ELR (cell line): ENCODE data around the gene SOX2.

Source experiments
- DNase-seq: peaks from one replicate; pipeline ENCODE4 v3.0.0-alpha.2; 2015; ENCODE audit warnings: low read depth

The SOX2 gene

DNA sequence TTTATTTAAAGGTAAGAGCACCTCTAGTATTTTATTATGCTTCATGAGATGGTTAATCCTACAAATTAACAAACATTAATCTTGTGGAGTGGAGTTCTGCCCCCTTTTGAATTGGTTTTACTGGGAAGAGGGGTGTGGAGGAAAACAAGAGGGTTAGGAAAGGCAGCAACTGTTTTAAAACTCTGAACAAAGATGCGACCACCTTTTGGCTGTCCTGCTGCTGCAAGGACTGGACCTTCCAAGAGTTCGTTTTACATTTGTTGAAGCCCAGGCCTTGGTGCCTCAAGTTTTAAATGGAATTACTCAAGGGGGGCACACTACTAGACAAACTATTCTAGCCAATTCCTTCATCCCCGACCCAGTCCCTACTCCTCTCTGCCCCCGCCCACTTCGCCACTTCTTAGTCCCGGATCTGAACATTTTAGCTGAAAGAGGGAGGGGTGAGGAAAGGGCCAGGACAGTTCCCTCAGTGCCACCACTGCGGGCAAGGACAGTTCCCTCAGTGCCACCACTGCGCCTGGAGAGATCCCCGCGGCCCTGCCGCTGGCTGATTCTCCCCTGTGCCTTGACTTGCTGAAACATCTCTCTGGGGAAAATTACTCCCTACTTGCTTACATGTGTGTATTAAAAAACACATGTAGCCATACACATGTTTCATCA, 11.2 kb downstream of the SOX2 start:
- DNase-seq = no peak

DNA sequence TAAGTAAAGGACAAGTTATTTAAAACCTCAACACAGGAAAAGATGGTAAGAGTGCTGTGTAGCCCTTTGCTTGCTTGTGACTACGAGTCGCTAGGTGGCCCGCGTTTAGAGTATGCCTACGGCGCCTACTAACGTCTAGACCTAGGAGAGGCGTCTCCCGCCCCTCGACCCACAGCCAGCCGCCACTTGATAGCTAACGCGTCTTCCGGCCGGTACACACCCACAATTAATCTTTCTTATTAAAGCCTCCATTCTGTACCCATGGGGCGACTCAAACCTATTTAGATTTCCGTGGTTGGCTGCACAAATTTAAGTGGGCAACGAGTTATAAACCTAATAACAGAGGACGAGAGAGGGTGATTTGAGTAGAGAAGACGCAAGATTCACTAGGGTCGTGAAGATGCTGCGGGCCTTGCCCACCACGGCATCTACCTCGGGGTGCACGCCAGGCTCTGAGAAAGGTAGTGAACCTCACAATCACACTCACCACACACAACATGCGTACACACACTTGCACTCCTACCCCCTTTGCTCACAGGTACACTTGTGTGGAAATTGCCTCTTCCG, 12.0 kb downstream of the SOX2 start:
- no peak for DNase-seq

DNA sequence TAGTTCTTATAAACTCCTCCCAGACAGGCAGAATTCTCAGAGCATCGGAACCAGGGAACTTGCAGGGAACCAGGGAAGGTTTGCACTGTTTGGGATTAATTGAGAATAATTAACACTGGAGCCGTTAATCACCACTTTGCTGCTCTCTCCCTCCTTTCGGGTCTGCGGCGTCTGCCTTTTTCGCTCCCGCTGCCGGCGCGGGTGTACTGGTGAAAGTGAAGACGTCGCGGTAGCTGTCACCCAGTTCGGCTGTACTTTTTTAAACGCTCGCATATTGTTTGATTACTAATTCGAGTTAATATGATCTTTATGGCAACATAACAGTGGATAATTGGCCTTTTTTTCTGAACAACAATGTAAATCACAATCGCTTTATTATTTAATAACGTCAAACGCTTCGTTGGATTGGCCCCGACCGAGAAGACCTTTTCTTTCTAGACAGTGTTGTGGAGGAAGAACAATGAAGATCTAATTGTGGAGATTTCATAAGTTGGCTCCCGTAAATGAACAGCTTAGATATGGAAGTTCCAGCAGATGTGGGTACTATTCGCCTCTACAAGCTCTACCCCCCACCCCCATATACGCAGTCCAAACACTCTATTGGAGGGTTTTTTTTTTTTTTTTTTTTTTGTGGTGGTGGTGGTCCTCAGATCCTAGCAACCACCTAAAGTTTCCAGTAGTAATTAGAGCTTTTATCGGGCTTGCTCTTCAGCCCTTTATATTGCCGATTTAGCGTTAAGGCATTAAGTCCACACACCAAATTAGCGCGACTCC, 12.7 kb downstream of the SOX2 start:
- no peak for DNase-seq

DNA sequence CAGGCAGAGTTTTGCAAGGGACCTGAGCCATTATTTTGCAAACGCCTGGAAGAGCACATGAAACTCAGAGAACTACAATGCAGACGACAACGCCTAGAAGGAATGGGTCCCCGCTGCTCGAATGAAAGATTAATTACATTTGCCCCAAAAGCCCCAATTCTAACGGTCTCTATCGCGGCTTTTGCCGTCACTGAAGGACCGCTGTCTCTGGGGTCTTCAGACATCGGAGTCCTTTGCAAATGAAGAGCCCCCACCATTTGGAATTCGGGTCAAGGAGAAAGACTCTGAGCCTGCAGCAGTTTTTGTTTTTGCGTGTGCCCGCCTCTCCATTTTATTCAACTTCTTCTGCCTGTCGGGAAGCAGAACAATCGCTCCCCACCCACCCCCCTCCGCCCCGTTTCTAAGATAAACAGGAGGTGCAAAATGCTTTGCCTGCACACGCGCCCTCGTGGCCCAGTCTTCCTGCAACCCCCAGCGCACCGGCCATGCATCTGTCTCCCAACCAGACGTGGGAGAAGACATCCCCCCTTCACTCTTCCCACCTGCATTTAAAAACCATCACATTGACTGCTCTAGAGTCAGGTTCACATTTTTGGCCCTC, 13.5 kb downstream of the SOX2 start:
- no peak for DNase-seq

DNA sequence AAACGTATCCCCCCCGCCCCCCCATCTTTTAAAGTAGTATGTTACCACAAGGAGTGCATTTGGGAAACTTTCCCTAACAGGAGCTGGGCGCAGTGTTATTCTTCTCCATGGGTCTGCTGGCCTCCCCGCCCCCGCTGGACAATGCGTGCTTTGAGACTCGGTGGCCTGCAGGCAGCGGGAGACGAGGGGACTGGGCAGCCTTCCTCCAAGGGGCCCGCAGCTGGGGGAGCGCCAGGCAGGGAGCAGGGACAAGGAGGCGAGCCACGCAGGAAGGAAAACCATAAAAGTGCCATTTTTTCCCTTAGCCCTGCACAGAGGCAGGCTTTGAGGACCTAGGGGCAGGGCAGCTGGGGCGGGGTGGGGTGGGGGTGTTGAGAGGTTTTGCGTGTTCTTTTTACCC, 14.1 kb downstream of the SOX2 start:
- no peak for DNase-seq

DNA sequence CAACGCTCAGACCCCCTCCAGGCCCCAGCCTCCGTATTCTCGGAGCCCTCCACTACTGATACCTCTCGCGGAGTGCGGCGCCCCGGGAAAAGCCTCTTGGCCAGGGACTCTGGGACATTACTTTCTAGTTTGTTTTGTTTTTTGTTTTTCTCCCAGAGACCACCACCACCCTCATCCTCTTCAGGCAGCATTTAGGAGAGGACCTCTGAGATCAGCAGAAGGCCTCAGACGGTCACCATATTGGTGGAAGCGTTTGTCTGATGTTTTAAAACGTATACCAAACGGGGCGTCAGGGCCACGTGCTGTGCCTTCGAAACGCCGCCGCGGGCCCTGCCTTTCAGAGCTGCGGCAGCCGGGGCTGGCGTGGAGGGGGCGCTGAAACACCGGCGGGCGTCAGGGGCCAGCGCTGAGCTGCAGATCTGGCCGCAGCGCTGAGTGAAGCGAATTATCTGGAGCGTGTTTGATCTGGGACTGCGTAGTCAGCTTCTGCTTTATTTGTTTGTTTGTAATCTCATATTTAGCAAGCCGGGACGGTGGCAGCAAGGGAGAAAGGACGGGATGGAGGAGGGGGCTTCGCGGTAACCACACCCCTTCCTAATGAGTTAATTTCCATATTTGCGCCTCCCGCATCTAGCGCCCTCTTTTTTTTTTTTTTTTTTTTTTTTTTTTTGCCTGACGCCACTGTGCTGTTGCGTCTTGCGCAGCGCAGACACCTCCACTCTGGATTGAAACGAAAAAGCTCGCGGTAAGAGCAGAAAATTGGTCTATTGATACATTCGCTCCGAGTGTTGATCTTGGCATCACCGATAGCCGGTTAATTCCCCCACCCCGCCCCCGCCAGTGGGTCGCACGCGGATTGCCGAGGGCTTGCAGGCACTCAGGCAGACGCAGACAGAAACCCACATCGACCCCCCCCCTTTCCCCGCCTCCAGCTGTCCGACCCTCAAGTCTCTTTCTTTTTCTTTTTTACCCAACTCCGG, 14.9 kb downstream of the SOX2 start:
- no peak for DNase-seq

DNA sequence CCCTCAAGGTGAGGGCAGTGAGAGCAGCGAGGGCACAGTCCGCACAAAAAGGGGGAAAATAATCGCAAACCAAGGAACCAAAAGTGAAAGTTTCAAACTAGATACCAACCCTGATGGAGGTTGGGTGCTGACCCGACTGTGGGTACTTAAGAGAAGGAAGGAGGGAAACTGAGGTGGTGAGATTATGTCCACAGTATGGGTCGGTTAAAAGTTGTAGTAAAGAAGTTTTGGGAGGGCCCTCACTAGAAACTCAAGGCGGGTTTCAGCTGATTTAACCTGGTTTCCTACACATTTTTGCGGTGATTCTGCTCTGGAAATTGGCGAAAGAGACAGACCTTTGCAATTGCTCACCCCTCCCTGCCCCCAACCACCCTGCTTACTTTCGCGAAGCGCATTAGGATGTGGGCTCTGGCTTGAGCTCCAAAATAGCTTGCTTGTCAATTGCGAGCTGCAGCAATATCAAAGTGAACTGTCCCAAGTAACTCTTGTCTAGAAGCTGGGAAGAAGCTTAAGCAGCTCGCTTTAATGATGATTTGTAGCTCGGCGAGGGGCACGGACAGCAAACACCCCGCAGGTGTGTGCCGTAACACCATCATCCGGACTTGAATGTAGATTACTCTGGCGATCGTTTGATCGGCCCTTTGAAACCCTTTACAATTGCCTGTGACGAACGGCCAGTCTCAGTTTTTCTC, 15.8 kb downstream of the SOX2 start:
- DNase-seq = no peak

DNA sequence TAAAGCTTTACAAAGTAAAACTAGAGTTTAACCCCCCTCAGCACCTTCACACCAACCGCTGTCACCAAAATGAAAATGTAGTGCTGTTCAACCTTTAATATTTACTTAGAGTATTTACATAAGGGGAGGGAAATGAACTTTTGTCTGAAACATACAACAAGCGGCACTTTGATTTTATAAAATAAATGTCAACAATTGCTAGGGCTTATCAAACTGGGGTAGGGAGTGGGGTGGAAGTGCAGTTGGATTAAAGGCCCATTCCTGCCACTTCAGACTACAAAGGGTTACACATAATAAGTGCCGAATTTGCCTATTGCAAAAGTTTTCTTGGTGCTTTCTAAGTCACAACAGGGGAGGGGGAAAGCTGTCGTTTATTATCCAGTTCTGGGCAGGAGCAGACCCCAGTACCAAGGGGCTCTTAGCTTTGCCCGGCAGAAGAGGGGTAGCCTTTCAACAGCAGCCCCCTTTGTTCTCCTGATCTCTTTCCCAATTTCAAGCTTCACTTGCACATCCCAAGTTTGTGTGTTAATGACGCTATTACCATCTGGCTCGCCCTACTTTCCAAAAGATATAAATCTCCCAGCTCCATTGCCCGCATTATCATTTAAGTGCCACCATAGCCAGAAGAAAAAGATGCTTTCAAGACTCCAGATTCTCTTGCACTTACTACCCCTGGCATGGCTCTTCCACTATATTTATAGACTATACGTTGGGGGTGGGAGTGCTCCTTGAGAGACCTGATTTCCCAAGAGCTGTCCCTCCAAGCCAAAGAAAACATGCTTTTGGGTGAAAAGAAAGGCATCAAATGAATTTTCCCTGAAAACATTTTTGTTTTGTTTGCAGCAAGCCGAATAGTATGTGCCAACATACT, 17.0 kb downstream of the SOX2 start:
- no peak for DNase-seq

DNA sequence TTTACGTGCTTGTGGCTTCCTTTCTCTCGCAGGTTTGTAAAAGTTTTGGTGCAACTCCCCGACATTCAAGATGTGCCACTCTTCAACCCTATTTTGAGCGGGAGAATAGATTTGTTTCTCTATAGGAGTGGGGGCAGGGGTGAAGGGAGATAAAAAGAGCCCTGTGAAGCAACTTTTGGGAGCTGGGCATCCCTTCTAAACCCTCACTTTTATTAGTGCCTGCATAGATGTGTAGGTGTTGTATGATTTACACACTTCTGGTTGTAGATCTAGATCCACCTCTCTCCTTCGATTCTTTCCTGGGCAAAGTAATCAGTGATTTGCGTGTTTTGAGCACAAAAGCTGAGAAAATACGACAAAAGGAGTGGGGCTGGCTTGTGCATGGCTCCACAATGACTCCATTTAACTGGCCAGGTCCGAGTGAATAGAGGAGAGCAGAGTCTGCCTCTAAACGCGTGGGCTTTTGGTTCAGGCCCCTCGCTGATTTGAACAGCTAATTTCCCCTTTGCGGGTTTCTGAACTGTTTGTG, 17.7 kb downstream of the SOX2 start:
- DNase-seq = no peak

DNA sequence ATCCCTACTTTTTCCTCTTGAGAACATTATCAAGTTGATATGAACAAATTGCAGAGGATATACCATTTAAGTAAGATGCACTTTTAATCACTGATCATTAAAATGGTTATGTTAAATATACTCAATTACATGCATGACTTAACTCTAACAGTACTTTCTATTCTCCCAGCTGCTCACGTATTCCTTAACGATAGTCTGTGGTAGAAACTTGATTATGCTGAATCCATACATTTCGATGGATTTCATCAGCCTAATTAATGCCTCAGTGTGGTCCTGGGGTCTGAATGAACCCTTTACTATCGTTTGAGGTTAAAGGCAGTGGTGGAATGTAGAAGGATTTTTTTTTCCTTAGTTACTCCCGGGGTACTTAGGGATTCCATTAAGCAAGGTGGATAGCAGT, 18.6 kb downstream of the SOX2 start:
- DNase-seq = no peak

DNA sequence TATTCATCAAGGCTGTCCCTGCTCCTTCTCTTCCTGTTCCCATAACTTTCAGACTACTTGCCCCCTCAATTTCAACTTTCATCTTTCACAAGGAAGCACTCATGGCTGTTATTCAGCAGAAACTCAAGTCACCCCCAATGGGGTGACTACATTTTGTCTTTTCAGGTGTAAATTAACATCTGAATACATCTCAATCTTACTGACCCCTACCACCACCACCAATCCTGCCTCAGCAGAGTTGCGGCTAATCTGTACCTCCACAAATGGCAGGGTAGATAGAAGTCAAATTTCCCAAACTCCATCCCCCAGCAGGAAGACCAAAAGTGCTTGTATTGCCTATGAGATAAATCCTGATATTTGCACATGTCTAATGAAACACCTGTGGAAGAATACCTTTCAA, 19.2 kb downstream of the SOX2 start:
- no peak for DNase-seq

DNA sequence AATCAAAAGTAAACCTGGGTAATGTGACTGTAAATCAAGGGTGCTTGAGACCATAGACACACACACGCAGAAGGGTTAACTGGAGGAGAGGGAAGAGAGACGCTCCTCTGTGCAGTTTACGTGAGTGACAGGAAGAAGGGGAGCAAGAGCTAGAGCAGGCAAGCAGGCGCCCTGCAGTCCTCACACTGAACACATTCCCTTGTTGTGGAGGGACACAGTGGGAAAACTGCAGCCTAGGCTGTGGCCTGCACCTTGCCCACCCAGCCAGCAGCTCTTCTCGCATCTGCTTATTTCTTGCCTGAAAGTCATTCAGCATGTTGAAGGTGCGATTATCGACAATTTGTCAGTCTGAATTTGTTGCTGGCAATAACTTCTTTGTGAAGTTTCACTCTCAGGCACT, 24.2 kb downstream of the SOX2 start:
- DNase-seq = no peak

DNA sequence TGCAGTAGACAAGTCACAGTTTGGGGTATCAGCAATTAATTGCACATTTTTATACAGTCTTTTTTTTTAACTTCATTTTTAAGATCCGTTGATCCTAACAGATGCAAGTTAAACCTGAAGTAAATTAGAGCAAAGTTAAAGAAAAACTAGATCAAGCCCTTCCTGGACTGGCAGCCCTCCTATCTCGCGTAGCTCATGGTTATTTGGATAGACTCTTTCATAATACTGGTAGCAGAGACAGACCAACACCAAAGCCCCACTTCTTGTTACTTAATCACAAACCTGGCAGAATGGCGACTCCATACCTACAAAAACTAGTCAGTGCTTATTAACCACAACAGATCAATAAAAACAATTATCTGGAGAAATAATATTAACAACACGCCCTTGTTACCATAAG, 26.8 kb downstream of the SOX2 start:
- DNase-seq = no peak

DNA sequence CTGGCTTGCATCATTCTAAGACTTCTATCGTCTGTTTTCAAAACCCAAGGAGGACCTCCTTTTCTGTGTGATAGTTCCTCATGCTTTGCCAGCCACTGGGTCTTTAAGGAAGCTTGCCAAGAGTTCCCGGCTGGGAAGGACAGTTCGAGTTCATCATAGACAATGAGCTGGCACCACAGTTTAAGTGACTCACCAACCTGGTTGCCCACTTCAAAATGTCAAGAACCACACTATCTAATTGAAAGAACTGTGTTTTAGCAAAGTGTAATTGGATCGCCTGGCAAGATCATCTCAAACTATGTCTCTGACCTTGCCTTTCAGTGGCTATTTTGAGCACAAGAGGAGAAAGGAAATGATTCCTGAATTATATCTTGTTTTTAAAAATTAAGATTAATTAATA, 27.9 kb downstream of the SOX2 start:
- no peak for DNase-seq

DNA sequence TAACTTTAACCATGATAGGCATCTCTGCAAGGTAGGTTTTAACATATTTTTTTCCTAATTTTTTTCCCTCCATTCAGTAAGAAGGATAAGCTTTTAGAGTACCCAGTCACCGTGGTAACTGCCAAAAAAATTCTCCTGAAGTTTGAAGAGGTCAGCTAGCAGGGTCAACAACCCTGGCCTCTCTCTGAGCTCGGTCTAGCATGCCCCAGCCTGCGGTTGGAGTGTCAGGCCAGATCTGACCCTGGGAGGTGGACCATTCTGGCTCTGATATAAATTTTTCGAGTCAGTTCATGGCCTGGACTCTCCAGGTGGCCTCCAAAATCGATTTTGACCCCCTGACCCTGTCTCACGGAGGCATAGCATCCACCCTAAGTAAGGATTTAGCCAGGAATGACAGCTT, 29.7 kb downstream of the SOX2 start:
- DNase-seq = no peak

DNA sequence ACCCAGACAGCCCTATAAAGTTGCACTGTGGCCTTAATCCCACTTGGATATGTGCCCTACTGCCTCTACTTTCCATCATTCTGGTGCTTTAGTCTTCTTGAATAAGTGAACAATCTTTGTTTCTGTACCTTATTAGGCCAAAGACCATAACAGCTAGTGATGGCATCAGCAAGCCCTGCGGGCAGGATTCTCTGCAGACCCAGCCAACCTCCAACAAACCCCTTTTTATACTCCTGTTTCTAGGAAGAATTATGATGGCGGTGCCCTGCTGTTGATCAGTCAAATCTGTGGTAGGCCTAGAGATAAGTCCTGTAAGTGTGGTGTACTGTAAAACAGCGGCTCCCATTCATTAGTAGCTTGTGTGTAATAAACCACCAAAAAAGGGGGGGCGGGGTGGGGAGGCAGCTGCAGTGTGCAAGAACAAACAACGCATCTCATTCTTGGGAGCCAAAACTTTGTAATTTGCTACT, 40.5 kb downstream of the SOX2 start:
- no peak for DNase-seq

DNA sequence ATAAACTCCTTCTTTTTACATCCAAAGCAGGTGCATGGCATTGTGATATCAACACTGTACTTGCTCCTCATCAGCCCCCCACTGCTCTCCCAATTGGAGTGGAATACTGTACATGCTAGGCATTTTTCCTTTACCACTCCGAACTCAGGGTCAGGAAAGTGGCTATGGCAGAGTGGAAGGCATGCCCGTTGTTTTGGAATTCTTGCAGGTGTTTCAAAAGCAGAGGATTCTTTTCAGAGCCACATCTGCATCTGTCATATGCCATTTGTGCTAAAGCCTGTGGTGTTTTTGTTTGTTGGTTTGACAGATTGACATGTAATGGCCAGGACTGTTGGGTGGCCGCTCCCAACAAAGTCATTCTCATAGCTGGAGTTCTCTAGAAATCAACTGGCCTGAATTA, 41.7 kb downstream of the SOX2 start:
- DNase-seq = no peak

DNA sequence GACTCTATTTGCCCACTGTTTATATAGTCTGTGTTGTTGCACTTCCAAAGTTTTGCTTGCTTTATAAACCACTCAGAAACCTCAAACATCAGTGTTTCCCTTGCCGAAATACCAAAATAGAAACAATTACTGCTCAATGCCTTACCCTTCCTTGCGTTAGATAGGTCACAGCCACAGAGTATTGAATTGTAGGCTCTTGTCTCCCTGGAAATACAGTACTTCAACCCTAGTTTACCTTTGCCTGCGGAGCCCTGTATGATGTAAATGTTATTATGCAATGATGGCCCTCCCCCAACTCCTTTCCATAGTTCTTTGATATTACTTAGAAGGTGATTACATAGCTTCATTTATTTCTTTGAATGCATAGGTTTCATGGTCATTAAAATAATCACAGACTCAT, 44.2 kb downstream of the SOX2 start:
- no peak for DNase-seq

DNA sequence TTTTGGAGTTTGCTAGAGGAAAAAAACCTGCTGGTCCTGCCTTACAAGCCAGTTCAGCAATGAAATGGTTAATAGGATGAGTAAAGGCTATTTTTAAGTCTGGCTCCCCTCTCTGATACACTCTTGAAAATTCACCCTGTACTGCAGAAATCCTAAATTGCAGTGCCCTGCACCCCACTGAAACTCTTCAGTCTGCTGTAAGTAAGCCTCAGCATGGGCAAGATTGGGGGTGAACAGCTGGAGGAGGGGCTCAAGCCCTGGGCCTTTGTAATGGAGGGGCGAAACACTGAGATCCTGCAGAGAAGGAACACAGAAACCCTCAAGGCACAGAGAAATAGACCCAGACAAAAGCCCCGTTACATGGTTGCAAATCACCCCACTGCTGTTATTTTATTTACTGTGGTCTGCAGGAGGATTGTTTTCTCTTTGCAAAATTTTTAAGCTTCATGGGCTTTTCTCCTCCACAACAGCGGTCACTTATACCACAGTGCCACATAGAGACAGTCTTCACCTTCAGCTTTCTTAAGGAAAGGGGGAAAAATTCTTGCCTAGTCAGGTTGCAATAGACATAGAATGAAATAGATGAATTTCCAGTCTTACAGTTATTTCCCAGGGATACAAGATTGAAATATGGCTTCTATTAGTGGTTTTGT, 45.0 kb downstream of the SOX2 start:
- DNase-seq = no peak
